Measurements from ENCODE around the gene PRADC1.
"Not testable (repeated sequence)": the region's sequence is repeated elsewhere in the genome, so short reads cannot be mapped to it uniquely, and the experiment has no call there.

Gene PRADC1

GRCh38 chr2:73233154-73233931 lies at the start of gene PRADC1:
Gene PRADC1 (minus strand): TSS chr2:73233239. CDS start chr2:73233160, 79 bp downstream.
- DNase-seq (ENCODE audit: low read depth, low spot score) = peak; percentile 99

- no peak for DNase-seq (ENCODE audit: low read depth, low spot score)
Measured at GRCh38 chr2:73281244-73281643, 48.2 kb upstream of the PRADC1 start.

GRCh38 chr2:73279852-73280251 lies 46.8 kb upstream of the PRADC1 start:
- DNase-seq (ENCODE audit: low read depth, low spot score) = no peak

GRCh38 chr2:73272270-73272669 lies 39.2 kb upstream of the PRADC1 start:
- DNase-seq (ENCODE audit: low read depth, low spot score) = no peak

- no peak for DNase-seq (ENCODE audit: low read depth, low spot score)
Measured at GRCh38 chr2:73269686-73270465, 36.8 kb upstream of the PRADC1 start.

GRCh38 chr2:73268830-73269685 lies 36.0 kb upstream of the PRADC1 start:
- DNase-seq (ENCODE audit: low read depth, low spot score) = no peak

- no peak for DNase-seq (ENCODE audit: low read depth, low spot score)
Measured at GRCh38 chr2:73268366-73268829, 35.4 kb upstream of the PRADC1 start.

GRCh38 chr2:73267008-73267407 lies 34.0 kb upstream of the PRADC1 start:
- no peak for DNase-seq (ENCODE audit: low read depth, low spot score)

- DNase-seq (ENCODE audit: low read depth, low spot score) = no peak
Measured at GRCh38 chr2:73266061-73266901, 33.2 kb upstream of the PRADC1 start.

- no peak for DNase-seq (ENCODE audit: low read depth, low spot score)
Measured at GRCh38 chr2:73265298-73266060, 32.4 kb upstream of the PRADC1 start.

GRCh38 chr2:73264783-73265182 lies 31.7 kb upstream of the PRADC1 start:
- DNase-seq (ENCODE audit: low read depth, low spot score) = no peak

- DNase-seq (ENCODE audit: low read depth, low spot score) = no peak
Measured at GRCh38 chr2:73264332-73264606, 31.2 kb upstream of the PRADC1 start.

- no peak for DNase-seq (ENCODE audit: low read depth, low spot score)
Measured at GRCh38 chr2:73263540-73264331, 30.7 kb upstream of the PRADC1 start.

GRCh38 chr2:73262691-73263429 lies 29.8 kb upstream of the PRADC1 start:
- not testable (repeated sequence) for DNase-seq (ENCODE audit: low read depth, low spot score)

- DNase-seq (ENCODE audit: low read depth, low spot score) = no peak
Measured at GRCh38 chr2:73262108-73262651, 29.1 kb upstream of the PRADC1 start.

GRCh38 chr2:73260338-73260984 lies 27.4 kb upstream of the PRADC1 start:
- no peak for DNase-seq (ENCODE audit: low read depth, low spot score)

- DNase-seq (ENCODE audit: low read depth, low spot score) = no peak
Measured at GRCh38 chr2:73259704-73260337, 26.8 kb upstream of the PRADC1 start.

GRCh38 chr2:73259276-73259675 lies 26.2 kb upstream of the PRADC1 start:
- DNase-seq (ENCODE audit: low read depth, low spot score) = no peak
